HG02973 (cell line): ENCODE data around the gene SHOC2.

Source experiments
- ATAC-seq: cut with Tn5 transposase; IDR thresholded peaks from one replicate; pipeline ENCODE4 v1.9.1; 2021; ENCODE audit warnings: moderate library complexity; ENCODE audit not compliant: unreplicated experiment

The SHOC2 gene

DNA sequence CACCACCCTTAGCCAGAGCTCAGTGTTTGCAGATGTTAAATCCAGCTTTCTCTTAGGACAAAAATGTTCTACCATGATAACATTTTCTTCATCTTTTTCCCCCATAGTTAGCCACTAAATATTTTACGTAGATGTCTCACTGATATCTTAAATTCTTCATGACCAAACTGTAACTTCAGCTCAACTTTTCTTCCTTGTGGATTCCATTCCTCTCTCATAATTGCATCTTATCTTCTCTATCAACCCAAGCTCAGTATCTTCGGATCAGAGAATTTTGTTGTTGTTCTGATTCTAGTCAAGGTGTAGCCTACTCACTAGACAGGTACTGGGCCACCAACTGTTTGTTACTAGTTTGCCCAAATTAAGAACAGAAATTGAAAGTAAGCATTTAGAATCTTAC, 60.2 kb downstream of the SHOC2 start:
- no peak for ATAC-seq

DNA sequence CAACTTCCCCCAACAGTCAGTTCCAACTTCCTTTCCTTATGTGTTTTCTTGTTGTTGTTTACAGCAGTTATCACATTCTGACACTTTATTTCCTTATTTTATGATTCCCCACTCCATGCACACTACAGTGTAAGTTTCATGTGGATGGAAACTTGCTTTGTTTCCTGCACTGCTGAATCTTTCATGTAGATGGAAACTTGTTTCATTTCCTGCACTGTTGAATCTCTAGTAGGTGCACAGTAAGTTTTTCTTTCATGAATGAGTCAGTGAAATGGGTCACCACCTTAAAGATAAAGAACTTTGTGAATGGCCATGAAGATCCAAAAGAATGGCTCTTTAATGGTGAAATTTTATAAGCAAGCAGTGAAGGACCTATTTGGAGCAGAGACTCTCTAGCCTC, 61.4 kb downstream of the SHOC2 start:
- no peak for ATAC-seq

DNA sequence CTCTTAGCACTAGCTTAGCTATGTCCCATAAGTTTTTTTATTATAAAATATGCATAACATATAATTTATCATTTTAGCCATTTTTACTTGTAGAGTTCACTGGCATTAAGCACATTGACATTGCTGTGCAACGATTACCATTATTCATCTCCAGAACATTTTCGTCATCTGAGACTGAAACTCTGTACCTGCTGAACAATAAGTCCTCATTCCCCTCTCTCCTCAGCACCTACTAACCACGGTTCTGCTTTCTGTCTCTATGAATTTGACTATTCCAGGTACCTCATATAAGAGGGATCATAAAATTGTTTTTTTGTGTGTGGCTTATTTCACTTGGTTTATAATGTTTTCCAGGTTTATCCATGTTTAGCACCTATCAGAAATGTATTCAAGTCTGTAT, 64.1 kb downstream of the SHOC2 start:
- no peak for ATAC-seq

DNA sequence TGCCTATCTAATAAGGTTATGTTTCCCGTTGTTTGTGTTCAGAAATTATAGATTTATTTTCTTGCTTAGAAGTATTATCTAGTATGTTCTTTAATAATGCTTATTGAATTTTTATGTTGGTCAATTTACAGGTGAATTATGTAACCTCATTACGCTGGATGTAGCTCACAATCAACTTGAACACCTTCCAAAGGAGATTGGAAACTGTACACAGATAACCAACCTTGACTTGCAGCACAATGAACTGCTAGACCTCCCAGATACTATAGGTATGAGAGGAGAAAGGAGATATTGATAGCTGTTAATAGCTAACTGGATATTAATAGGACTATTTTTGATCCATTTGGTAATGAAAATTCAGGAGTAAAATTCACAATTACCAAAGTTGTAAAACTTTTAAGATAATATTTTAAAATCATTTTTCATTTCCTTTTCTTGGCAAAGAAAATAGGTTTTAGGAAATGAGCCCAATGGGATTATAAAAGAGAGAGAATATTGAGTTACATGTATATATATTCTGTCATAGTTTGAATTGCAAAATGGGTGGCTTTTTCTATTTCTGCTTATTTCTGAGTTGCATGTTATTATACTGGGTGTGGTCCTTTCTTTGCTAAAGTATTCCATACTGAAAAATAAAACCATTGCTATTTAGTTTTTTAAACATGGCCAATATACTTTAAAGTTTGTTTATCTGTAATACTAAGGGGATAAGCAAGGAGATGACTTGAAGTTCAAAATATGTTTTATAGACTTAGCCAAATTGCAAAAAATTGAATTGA, 66.3 kb downstream of the SHOC2 start:
- ATAC-seq = no peak

DNA sequence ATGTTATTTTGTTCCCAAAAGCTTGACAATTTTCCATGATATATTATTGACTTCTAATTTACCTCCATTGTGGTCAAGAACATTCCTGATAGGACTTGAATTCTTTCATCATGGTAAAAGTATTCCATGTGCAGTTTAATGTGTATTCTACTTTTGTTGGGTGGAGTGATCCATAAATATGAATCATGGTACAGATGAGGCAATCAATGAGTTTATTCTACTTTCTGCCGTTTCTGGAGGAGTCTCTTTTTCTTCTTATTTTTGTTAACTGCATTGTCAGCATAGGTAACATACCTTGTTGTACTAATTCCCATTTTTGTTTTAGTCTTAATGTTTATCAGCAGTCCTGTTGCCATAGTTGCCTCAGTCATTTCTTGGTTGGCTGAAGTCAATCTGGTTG, 69.6 kb downstream of the SHOC2 start:
- no peak for ATAC-seq

DNA sequence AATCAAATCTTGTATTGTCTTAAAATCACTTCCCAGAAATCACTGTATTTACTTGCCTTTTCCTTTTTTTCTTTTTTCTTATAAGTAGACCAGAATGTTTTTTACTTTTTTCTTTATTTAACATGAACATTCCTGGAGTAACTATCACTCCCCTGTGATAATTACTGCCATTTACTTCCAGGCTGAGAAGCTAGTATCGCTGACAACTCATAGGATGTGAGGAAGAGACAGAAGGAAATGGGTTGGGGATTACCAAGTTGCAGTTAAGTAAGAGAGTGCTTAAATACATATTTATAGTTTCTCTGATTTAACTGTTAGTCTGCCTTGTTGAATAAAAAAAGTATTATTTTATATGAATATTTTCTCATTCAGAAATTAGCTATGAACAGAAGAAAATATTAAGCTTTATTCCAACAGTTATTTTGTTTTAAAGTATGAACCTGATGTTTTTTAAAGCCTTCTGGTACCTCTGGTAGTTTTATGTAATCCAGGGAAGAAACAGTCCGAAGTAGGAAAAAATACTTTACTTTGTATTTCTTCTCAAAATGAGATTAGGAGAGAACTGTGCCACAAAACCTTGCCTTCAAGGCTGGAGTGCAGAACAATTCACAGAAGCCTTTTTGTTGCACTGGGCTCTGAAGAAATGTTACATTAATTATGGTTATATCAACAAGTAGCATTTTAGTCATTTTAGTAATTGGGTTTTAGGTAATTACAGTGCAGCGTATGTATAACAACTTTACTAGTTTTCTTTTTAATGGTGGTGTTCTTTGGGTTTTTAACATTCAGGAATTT, 72.8 kb downstream of the SHOC2 start:
- ATAC-seq = no peak

DNA sequence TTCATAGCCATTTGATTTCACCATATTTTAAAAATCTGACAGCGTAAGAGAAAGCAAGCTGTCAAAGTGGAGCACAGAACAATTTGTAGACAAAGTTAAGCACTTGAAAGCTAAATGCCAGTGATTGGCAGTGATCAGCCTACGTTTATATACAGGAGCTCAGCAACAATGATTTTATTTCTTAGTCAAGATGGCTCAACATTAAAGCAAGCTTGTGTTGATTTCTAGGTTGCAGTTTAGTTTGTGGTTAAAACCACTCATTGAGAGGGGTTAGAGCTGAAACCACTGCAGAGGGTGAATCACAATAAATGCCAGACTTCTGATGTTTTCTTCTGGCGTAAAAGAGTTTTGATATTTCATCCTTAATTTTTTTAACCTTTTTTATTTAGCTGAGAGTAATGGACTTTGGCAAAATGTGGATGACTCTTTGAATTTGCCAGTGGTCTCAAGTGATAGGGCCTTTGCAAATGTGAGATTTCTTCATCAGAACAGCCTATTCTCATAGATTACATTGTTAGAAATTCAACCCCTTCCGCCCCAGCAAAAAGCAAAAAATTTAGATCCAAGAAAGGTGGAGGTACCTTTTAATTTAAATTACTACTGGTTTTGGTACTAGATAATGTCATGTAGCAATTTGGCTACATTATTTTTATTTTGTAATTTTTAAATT, 73.8 kb downstream of the SHOC2 start:
- ATAC-seq = no peak

DNA sequence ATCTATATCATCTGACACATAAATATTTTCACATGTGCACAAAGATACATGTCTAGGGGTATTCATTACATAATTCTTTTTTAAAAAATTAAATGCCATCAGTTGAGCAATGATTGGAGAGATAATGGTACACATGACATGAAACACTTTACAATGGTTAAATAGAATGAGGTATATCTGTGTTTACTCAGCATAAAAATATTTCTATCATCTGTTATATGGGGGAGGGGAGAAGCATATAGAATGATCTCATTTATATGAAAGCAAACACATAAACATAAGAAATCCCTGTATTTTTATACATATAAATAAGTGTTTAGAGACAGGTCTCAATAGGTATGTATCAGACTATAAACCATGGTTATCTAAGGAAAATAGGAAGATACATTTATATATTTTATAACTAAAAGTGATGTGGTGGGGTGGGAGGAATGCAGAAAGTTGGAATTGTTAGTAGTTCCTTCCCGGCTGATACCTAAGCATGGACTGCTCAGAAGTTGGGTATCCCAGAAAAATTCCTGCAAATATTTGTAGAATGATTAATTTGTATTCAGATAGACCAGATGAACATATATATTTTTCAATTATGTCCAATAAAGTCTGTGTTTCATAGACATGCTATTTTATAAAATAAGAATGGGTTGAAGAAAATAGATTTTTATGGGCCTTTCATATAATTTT, 75.1 kb downstream of the SHOC2 start:
- ATAC-seq = no peak

DNA sequence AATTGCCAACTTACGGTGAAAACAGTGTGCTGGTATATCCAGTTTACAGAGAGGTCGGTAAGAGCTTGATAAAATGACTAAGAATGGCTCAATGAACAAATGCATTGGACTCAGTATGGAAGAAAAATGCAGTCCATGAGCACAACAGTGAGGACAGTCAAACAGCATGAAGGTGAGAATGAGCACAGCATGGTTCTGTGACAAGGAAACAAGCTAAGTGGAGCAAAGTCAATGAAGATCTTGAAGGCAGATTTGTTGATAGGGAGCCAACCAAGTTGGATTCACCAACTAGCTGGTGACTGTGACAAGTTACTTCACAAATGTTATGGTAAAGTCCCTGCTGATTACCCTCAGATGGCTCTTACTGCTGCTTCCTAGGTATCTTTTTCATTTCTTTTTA, 75.9 kb downstream of the SHOC2 start:
- ATAC-seq = no peak

DNA sequence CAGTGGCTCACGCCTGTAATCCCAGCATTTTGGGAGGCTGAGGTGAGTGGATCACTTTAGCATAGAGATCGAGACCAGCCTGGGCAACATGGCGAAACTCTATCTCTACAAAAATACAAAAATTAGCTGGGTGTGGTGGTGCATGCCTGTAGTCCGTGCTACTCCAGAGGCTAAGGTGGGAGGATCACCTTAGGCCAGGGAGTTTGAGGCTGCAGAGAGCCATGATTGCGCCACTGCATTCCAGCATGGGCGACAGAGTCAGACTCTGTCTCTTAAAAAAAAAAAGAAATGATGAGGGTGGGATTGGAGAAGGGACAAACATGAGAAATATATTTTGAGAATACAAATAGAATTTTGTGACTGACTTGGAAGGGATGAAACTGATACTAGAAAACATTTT, 76.9 kb downstream of the SHOC2 start:
- ATAC-seq = no peak

DNA sequence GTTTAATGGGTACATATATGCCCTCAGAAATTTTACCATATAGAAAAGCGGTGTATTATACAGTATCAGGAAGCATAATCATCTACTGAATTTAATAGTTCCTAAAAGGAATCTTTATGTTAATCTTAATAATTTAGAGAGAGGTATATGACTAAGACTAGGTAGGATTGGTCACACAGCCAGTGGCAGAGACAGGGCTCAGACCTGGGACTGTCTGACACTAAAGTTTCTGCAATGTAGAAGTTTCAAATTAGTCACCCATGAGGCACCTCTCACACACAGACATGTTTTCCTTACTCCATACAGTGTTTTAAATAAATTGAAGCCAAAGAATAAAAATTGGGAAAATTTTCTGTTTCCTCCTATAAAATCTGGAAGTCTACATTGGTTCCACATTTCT, 84.6 kb downstream of the SHOC2 start:
- ATAC-seq = no peak

DNA sequence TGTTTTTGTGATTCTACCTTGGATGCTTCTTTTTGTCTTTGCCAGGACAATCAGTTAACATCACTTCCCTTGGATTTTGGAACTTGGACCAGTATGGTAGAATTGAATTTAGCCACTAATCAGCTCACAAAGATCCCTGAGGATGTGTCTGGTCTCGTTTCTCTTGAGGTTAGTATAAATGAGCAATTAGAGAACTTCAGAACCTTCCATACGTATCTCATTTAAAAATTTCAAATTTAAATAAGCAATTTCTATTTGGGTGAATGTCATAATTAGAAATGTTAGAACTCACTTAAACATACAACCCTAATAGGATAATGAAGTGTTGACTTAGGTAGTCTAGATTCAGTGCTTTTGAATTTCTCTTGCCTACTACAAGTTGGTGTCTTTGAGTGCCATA, 88.1 kb downstream of the SHOC2 start:
- no peak for ATAC-seq

DNA sequence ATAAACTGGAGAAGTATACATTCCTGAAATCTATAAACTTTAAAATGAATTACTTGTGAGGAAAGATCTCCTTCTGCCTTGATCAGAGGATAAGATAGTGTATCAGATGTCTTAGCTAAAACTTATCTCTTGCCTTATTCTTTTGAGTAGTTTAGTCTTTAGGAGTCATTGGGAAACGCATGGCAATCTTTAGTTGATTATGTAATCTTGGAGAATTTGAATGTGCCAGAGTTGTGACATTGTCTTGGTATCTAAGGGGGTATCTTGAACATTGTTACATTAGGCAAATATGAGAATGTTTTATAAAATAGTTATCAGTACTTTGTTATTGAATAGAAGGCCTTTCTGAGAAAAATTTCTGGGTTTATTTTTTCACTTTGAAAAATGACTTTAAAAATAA, 95.8 kb downstream of the SHOC2 start:
- ATAC-seq = no peak

DNA sequence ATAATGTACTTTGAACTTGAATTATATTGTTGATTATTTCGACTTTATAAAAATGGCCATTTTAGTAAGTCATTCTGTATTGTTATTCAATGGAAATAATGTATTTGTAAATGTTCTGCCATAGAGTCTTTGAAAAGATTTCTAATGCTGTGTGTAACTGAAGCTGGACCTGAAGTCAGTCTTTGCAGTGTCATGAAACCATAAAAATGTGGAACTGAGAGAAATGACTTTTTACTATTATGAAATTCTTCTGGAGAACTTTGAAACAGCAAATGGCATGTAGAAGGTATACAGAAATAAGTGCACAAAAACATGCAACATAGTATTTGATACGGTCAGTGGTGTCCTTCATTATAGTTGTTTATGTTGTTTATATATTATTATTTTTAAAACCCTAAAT, 97.7 kb downstream of the SHOC2 start:
- ATAC-seq = peak; percentile 51

DNA sequence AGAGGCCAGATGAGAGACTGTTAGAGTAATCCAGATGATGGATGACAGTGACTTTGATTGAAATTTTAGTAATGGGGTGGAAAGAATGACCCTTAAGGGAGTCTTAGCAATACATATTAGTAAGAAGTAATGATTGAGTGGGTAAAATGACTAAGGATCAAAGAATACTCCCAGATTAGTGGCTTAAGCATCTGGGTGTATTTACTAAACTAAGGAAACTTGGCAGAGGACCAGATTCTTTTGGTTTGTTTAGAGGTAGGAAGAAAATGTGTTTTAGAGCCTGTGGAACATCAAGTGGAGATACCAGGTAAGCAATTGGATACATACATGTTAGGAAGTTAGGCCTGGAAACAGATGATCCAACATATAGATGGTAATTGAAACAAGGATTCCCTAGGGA, 98.6 kb downstream of the SHOC2 start:
- ATAC-seq = no peak

DNA sequence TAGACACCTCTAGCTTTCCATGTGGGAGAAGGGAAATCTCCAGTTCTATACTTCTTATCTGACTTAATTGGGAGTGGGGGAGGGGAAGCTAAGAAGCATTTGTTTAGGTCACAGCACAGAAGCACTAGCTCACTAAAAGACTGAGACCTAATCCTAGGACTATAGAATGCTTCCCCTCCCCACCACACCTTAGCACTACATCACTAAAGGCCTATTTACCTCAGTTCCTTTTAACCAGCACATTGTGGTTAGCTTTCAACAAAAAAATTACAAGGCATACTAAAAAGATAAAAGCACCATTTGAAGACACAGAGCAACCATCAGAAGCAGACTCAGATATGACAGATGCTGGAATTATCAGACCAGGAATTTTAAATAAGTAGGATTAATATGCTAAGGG, 103.7 kb downstream of the SHOC2 start:
- no peak for ATAC-seq

DNA sequence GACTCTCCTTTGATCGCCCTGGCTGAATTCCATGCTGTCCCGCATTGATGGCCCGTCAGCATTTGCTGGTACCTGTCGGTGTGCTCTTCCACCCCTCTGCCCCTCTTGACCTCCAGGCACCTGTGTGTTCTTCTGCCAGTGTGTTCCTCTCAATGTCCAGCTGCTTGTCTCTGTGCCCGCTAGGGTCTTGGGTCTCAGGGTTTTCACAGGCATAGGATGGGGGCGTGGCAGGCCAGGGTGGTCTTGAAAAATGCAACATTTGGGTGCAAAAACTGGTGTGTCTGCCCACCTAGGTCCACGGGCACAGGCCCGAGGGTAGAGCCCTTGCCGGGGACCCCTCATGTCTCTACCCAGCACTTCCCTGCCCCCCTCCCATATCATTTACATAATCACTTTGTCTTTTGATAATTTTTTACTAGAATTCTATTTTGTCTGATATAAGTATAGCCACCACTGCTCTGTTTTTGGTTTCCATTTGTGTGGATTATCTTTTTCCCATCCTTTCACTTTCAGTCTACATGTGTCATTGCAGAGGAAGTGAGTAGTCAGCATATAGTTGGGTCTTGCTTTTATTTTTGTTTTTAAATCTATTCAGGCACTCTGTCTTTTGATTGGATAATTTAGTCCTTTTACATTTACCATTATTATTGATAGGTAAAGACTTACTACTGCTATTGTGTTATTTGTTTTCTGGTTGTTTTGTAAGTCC, 110.8 kb downstream of the SHOC2 start:
- peak; percentile 83 for ATAC-seq

DNA sequence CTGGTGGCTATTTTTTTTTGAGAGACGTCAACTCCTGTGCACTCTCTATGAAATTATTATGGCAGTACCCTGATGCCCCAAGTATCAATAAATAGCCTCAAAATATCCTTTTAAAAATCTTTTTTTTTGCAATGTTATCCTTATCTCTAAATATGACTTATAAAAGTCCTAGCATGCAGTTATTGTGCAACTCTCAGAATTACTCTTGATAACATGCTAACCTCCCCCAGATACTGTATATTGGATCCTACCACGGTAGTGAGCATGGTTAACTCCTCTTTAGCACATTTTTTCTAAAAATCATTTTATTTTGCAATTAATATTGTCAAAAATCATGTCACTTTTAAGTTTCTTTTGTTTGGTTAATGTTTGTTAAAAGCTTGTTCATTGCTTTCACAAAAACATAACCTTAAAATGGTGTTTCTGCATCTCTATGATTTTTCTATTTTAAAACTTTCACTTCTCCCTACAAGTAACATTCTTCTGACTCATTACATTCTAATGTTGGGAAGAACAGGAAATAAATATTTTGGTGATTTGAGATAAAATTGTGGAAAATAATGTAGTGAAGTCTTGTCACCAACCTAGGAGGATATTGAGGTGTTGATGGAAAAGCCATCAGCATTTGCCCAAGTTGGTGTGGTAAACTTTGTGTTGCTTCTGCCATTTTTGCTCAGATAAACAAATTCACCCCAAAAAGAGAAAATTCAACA, 115.3 kb downstream of the SHOC2 start:
- ATAC-seq = no peak

DNA sequence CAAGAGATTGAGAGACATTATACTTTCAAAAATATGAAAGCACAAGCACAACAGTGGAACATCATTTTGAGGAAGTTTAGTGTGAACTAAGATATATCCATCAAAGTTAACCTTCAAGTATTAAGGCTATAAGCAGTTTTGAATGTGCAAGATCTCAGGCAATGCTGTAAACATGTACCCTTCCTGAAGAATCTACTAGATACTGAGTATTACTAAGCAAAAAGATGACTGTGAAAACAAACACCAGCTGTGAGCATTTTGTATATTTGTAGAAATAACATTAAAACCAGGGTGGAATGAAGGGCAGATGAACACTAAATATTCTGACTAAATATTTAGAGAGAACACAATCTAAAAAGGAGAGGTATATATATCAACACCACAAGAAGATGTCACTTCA, 116.1 kb downstream of the SHOC2 start:
- no peak for ATAC-seq

DNA sequence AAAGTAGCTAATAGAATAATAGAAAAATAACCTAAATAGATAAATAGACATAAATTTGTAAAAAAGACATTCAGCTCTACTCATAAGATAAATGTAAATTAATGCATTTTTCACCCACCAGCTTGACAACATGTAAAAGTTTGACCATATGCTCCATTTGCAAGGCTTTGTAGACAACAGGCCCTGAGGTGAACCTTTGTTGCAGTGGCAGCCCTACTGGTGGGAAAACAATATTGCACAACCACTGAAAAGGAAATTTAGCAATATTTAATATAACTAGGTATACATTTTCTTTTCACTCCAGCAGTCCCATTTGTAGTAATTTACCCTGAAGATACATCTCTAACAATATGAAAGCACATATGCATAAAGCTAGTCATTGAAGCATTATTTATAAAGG, 118.5 kb downstream of the SHOC2 start:
- ATAC-seq = no peak
